Measurements from ENCODE around the gene CCDC71. TPM values are rescaled to one million over a fixed set of nuclear protein-coding genes. Genes with fewer than 3 reads are reported as not detected.

Gene CCDC71
- total and polyA plus RNA-seq, 2 of the 13 experiments (the other 11 are each of a cell fraction or from before 2014, with no cell fraction given), result 9.7 to 14.3 TPM

GRCh38 chr3:49171119-49171774 is 5.1 kb upstream of the CCDC71 start, which contains the start of gene KLHDC8B (continued):
- peak; percentile 82; the same call in 1 of the 2 replicates for TF ChIP-seq ZBTB10 (CRISPR knock-in tag; IDR thresholded peaks at IDR 0.05; ENCODE audit: borderline replicate concordance)
- peak; percentile 82; the same call in 1 of the 2 replicates for TF ChIP-seq SALL2 (CRISPR knock-in tag; IDR thresholded peaks at IDR 0.05)
- no peak for TF ChIP-seq CHCHD3 (CRISPR knock-in tag; IDR thresholded peaks at IDR 0.05)
- TF ChIP-seq YEATS2 (CRISPR knock-in tag; IDR thresholded peaks at IDR 0.05; ENCODE audit: borderline replicate concordance), result peak; percentile 77; the same call in 1 of the 2 replicates
- TF ChIP-seq CHD4 (IDR thresholded peaks at IDR 0.05; ENCODE audit: borderline replicate concordance, low read length), result peak; percentile 71; the same call in 1 of the 2 replicates
- TF ChIP-seq GTF2F1 (IDR thresholded peaks at IDR 0.05; ENCODE audit: low read length), result 0 out of 2 replicates have a peak, but pooled peaks have one; percentile 14
- no peak for TF ChIP-seq HNF4G (IDR thresholded peaks at IDR 0.05; ENCODE audit: borderline replicate concordance, low read depth, low read length)
- TF ChIP-seq HNF4G (CRISPR knock-in tag; IDR thresholded peaks at IDR 0.05; ENCODE audit: borderline replicate concordance, low read depth), result peak; percentile 62; the same call in 1 of the 2 replicates
- TF ChIP-seq RXRB (CRISPR knock-in tag; IDR thresholded peaks at IDR 0.05; ENCODE audit: borderline replicate concordance), result no peak; the same call in 1 of the 2 replicates
- no peak for TF ChIP-seq ZBTB40 (IDR thresholded peaks at IDR 0.05)
- TF ChIP-seq ZBTB40 (CRISPR knock-in tag; IDR thresholded peaks at IDR 0.05), result peak; percentile 69; the same call in 1 of the 2 replicates
- peak; percentile 87 for TF ChIP-seq SALL1 (CRISPR knock-in tag; IDR thresholded peaks at IDR 0.05)
- peak; percentile 55 for TF ChIP-seq MED1 (CRISPR knock-in tag; IDR thresholded peaks at IDR 0.05)
- TF ChIP-seq ZNF816 (CRISPR knock-in tag; IDR thresholded peaks at IDR 0.05; ENCODE audit: borderline replicate concordance), result no peak; the same call in 1 of the 2 replicates
- TF ChIP-seq ZGPAT (CRISPR knock-in tag; IDR thresholded peaks at IDR 0.05), result peak; percentile 88

All from HepG2 (cell line).